Activated CD8-positive, alpha-beta T cell treated with anti-CD3 and anti-CD28 coated beads for 36 hours (primary cell): ENCODE data around the gene STK39. TPM values are rescaled to one million over a fixed set of nuclear protein-coding genes. Genes with fewer than 3 reads are reported as not detected.

Experiments used
- ATAC-seq: fragments of 200-7000 bp; cut with Tn5 transposase; one replicate; pipeline ENCODE4 v1.10.0; 2021; ENCODE audit warnings: mild to moderate bottlenecking, moderate library complexity
- CTCF ChIA-PET: fragments of 350-600 bp; sonication (Branson Sonifier 250); formaldehyde crosslinking; loops from one replicate; lab custom pipeline; 2021; ENCODE audit warnings: antibody characterized with exemption; lab: Charles Lee
- POLR2A ChIA-PET: fragments of 350-600 bp; sonication (Branson Sonifier 250); formaldehyde crosslinking; loops from one replicate; lab custom pipeline; 2021; ENCODE audit warnings: antibody characterized with exemption; lab: Charles Lee
- DNase-seq: peaks from one replicate; pipeline ENCODE4 v3.0.0-alpha.2; 2020
- H3K27ac Mint-ChIP-seq: one replicate; pipeline ENCODE4 v1.8.0; 2021; ENCODE audit warnings: mild to moderate bottlenecking, mixed read lengths
- H3K27me3 Mint-ChIP-seq: one replicate; pipeline ENCODE4 v1.8.0; 2021; ENCODE audit warnings: mixed read lengths
- H3K36me3 Mint-ChIP-seq: one replicate; pipeline ENCODE4 v1.8.0; 2021; ENCODE audit warnings: low read depth, mixed read lengths
- H3K4me1 Mint-ChIP-seq: one replicate; pipeline ENCODE4 v1.8.0; 2021; ENCODE audit warnings: low read depth, mixed read lengths
- H3K4me3 Mint-ChIP-seq: one replicate; pipeline ENCODE4 v1.8.0; 2021; ENCODE audit warnings: mild to moderate bottlenecking, moderate library complexity, mixed read lengths
- H3K9me3 Mint-ChIP-seq: one replicate; pipeline ENCODE4 v1.8.0; 2021; ENCODE audit warnings: mixed read lengths
- intact Hi-C: fragments of 100-400 bp; cut with micrococcal nuclease; formaldehyde crosslinking; loops from one replicate; pipeline ENCODE4 v1.10.0; 2022
- total RNA-seq, 2 experiments: library from RNA; stranded (reverse); gene quantifications; one replicate each; pipeline ENCODE4 v1.2.3, GENCODE V29; 2021
- TF ChIP-seq, protein P1 (sequence below): fragments of 200-600 bp; IDR thresholded peaks from one replicate; pipeline ENCODE4 v1.8.0; 2022; ENCODE audit warnings: antibody characterized with exemption, mild to moderate bottlenecking

The STK39 gene
- total RNA-seq, 2 experiments from 2014 or later, result 32.8 to 33.9 TPM

DNA sequence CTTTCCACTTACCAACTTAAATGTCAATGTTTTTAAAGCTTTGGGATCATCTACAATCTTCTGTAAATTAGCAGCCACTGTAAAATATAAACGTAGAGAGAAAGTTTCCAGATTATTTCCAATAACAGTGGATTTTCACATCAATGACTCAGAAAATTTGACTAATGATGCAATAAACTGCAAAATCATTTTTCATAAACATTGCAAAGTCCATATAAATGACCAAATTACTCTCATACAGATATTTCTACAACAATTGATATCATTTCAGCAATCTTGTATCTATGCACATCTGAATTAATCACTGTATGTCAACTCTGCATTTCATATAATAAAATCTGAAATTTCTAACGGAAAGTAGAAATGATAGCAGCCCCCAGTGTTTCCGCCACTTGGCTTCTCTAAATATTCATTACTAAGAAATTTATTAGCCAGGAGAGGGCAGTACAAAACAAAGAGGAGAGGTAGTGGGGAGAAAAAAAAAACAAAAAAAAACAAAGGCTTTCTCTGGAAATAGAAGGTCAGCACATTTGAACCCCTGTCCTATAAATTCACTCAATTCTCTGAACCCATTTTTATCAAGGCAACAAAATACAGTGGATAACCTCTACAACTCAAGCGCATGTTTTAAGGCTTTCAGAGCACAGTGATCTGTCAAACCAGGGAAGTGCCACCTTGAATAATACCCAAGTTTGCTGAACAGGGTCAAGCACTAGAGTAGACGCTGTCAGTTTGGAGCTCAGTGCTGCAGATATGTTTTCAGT is 282.6 kb downstream of the STK39 start:
- ChIA-PET POLR2A (no interaction called here), CTCF (interaction anchor here (4.4 kb wide), 1 partner anchor 154 kb away, joined by 28 read pairs; no protein-coding TSS in a partner anchor)
- H3K4me1 Mint-ChIP-seq, result peaks cover 11% of the 10 kb centered on the region
- no peak for DNase-seq
- no peak overlapping the region for H3K4me3 Mint-ChIP-seq
- peaks cover 20% of the 10 kb centered on the region for H3K36me3 Mint-ChIP-seq
- no peak overlapping the region for H3K27ac Mint-ChIP-seq
- ATAC-seq, result no peak
- intact Hi-C loops, result loop anchor here (10.0 kb wide), 1 partner anchor 150 kb away; no protein-coding TSS in a partner anchor
- H3K27me3 Mint-ChIP-seq, result no peaks in the 10 kb centered on the region
- TF ChIP-seq, protein P1, sequence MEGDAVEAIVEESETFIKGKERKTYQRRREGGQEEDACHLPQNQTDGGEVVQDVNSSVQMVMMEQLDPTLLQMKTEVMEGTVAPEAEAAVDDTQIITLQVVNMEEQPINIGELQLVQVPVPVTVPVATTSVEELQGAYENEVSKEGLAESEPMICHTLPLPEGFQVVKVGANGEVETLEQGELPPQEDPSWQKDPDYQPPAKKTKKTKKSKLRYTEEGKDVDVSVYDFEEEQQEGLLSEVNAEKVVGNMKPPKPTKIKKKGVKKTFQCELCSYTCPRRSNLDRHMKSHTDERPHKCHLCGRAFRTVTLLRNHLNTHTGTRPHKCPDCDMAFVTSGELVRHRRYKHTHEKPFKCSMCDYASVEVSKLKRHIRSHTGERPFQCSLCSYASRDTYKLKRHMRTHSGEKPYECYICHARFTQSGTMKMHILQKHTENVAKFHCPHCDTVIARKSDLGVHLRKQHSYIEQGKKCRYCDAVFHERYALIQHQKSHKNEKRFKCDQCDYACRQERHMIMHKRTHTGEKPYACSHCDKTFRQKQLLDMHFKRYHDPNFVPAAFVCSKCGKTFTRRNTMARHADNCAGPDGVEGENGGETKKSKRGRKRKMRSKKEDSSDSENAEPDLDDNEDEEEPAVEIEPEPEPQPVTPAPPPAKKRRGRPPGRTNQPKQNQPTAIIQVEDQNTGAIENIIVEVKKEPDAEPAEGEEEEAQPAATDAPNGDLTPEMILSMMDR, result no peak
- H3K9me3 Mint-ChIP-seq, result no peaks in the 10 kb centered on the region

DNA sequence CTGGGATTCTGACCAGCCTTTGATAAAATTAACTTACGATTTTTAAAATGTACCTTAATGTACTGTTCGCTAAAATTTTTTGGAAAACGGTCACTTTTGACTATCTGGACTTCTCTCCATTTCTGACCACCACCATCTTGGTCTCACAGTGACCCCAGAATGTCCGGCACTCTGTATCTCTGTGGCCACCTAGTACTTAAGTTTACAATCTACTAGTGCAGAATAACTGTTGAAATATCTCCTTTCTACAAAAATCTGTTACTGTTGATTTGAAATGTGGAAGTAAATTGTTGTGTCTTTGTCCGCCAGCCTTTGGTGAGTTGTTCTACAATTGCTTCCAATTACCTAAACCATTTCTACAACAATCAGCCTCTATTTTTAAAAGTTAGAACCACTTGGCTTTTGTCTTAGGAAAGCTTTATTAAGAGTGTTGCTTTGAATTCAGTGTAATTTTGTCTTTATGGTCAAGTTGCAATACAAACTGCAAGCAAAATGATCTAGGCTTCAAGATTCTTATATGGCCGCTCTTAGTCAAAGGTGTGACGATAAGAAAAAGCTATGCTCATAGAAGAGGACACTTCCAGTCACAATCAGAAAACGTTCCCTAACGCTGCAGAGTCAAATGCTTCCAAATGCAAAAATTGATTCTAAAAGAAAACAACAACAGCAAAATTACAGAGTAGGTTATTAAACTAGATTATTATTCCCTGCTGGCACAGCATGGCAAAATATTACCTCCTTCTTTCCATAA is 283.3 kb downstream of the STK39 start:
- intact Hi-C loops, result loop anchor here (10.0 kb wide), 1 partner anchor 151 kb away; no protein-coding TSS in a partner anchor
- DNase-seq, result no peak
- H3K4me1 Mint-ChIP-seq, result peaks cover 11% of the 10 kb centered on the region
- POLR2A ChIA-PET, result no interaction called here
- no peaks in the 10 kb centered on the region for H3K9me3 Mint-ChIP-seq
- CTCF ChIA-PET, result interaction anchor here (4.4 kb wide), 1 partner anchor 154 kb away, joined by 28 read pairs; no protein-coding TSS in a partner anchor
- H3K27me3 Mint-ChIP-seq, result no peaks in the 10 kb centered on the region
- ATAC-seq, result no peak
- no peak overlapping the region for H3K27ac Mint-ChIP-seq
- no peak overlapping the region for H3K4me3 Mint-ChIP-seq
- TF ChIP-seq, protein P1, result no peak
- peaks cover 25% of the 10 kb centered on the region for H3K36me3 Mint-ChIP-seq

DNA sequence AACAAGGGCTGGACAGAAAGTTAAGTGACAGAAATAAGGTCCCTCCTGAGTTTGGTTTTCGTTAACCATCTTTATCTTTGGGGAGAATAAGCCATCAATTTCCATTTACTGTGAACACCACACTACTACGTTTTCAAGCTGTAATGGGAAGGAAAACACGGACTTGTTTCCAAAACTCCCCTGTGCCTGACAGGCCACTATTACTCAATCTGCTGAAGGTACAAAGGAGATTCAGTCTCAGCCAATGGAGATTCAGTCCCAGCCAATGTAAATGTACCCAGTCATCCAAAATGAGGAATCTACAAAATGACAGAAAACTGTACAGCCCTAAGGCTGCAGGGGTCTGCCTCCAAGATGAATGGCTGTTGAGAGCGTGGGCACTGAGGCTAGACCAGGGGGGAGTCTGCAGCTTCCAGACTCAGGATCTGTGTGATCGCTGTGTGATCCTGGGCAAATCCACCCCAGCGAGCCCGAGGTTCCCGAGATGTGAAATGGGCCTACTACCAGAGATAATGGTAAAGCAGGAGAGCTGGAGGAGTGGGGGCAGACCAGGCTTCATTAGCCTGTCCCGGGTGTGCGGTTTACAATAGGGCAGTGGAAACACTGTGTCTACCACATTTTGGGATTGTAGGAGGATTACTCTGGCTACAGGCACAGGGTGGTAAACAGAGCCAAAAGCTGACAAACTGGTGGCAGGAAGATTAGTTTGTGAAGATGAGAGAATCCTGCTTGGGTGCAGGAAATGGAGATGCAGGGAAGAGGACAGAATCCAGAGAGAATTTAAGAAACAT is 284.8 kb downstream of the STK39 start:
- DNase-seq (no peak), ATAC-seq (no peak)
- H3K27me3 Mint-ChIP-seq, result no peaks in the 10 kb centered on the region
- CTCF ChIA-PET, result interaction anchor here (0.6 to 4.4 kb wide), 2 partner anchors 12 to 156 kb away, joined by 3 to 28 read pairs; no protein-coding TSS in a partner anchor
- no peak overlapping the region for H3K27ac Mint-ChIP-seq
- H3K9me3 Mint-ChIP-seq, result no peaks in the 10 kb centered on the region
- TF ChIP-seq, protein P1, result no peak
- H3K4me1 Mint-ChIP-seq, result peaks cover 11% of the 10 kb centered on the region
- H3K36me3 Mint-ChIP-seq, result peaks cover 25% of the 10 kb centered on the region
- POLR2A ChIA-PET, result no interaction called here
- intact Hi-C loops, result loop anchor here (10.0 kb wide), 1 partner anchor 152 kb away; no protein-coding TSS in a partner anchor
- H3K4me3 Mint-ChIP-seq, result no peak overlapping the region

DNA sequence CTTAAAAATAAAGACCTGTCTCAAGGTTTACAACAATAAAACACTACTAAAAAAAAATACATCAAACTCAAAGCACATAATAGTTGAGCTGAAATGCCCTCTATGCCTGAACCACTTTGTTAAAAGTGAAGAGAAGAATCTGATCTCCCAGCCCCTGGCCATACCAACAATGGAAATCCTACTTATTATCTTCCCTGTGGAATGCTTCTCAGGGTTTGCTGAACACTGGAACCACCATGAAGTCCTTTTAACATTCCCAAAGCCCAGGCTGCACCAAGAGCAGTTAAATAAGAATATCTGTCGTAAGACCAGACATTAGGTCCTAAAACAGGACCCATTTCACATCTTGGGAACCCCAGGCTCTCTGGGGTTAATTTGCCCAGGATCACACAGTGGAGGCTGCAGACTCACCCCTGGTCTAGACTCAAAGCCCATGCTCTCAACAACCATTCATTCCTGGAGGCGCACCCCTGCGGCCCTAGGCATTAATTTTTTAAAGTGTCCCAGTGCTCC is 285.8 kb downstream of the STK39 start:
- no peaks in the 10 kb centered on the region for H3K27me3 Mint-ChIP-seq
- TF ChIP-seq, protein P1, result no peak
- no peak overlapping the region for H3K4me3 Mint-ChIP-seq
- ChIA-PET CTCF (no interaction called here), POLR2A (no interaction called here)
- no peaks in the 10 kb centered on the region for H3K9me3 Mint-ChIP-seq
- no peak overlapping the region for H3K27ac Mint-ChIP-seq
- ATAC-seq (no peak), DNase-seq (no peak)
- intact Hi-C loops, result loop anchor here (10.0 kb wide), 1 partner anchor 153 kb away; no protein-coding TSS in a partner anchor
- peaks cover 25% of the 10 kb centered on the region for H3K36me3 Mint-ChIP-seq
- peaks cover 9% of the 10 kb centered on the region for H3K4me1 Mint-ChIP-seq
